Smooth muscle cell (in vitro differentiated cells): ENCODE measurements around the gene TRIM38. TPM values are rescaled to one million over a fixed set of nuclear protein-coding genes. Genes with fewer than 3 reads are reported as not detected.

Experiments used
- DNase-seq: peaks from one replicate; lab custom pipeline; 2025; ENCODE audit not compliant: unreplicated experiment; lab: John Stamatoyannopoulos, UW
- H2AFZ ChIP-seq: fragments of 200-600 bp; sonication (generic); 2 replicates; pipeline ENCODE4 v1.6.0; 2016; ENCODE audit warnings: antibody characterized with exemption, low read depth, mild to moderate bottlenecking
- H3F3A ChIP-seq: fragments of 200-600 bp; sonication (generic); 2 replicates; pipeline ENCODE4 v1.6.0; 2017; ENCODE audit warnings: antibody characterized with exemption, low read depth
- H3K27ac ChIP-seq: fragments of 200-600 bp; sonication (generic); 2 replicates; pipeline ENCODE4 v1.5.1; 2016; ENCODE audit warnings: low read depth, mild to moderate bottlenecking
- H3K27me3 ChIP-seq: fragments of 200-600 bp; sonication (generic); 2 replicates; pipeline ENCODE4 v1.6.1; 2016; ENCODE audit warnings: low read depth, mild to moderate bottlenecking
- H3K36me3 ChIP-seq: fragments of 200-600 bp; sonication (generic); 2 replicates; pipeline ENCODE4 v1.5.1; 2016; ENCODE audit warnings: low read depth
- H3K4me1 ChIP-seq: fragments of 200-600 bp; sonication (generic); 2 replicates; pipeline ENCODE4 v1.5.1; 2016; ENCODE audit warnings: low read depth
- H3K4me2 ChIP-seq: fragments of 200-600 bp; sonication (generic); 2 replicates; pipeline ENCODE4 v1.6.0; 2016; ENCODE audit warnings: mild to moderate bottlenecking
- H3K4me3 ChIP-seq: fragments of 200-600 bp; sonication (generic); 2 replicates; pipeline ENCODE4 v1.5.1; 2016; ENCODE audit warnings: mild to moderate bottlenecking
- H3K79me2 ChIP-seq: fragments of 200-600 bp; sonication (generic); 2 replicates; pipeline ENCODE4 v1.6.0; 2016; ENCODE audit warnings: low read depth, mild to moderate bottlenecking
- H3K9ac ChIP-seq: fragments of 200-600 bp; sonication (generic); 2 replicates; pipeline ENCODE4 v1.6.0; 2016; ENCODE audit warnings: low read depth
- H3K9me3 ChIP-seq: fragments of 200-600 bp; sonication (generic); replicated peaks from 2 replicates; pipeline ENCODE4 v1.5.1; 2016; ENCODE audit warnings: low read depth
- H4K20me1 ChIP-seq: fragments of 200-600 bp; sonication (generic); 2 replicates; pipeline ENCODE4 v1.6.0; 2016; ENCODE audit warnings: low read depth
- CTCF ChIP-seq: fragments of 200-600 bp; sonication (generic); IDR thresholded peaks from 2 replicates; pipeline ENCODE4 v1.5.1; 2017; ENCODE audit warnings: borderline replicate concordance, mild to moderate bottlenecking, antibody characterized with exemption; ENCODE audit not compliant: insufficient read depth, poor library complexity, severe bottlenecking
- WGBS: methylation state at CpG from one replicate; pipeline ENCODE4 v1.1.7; 2016; ENCODE audit warnings: low lambda C conversion rate; 5-methylcytosine and 5-hydroxymethylcytosine counted together
- polyA plus RNA-seq: library from polyadenylated mRNA; unstranded; fragments of >200 nt; fragmentation: Nextera tagmentation; extraction: Ambion mirVana; gene quantifications from 2 replicates; pipeline ENCODE4 v1.2.1, GENCODE V29; 2016
- total RNA-seq: library from RNA; depleted of rRNA; stranded (reverse); fragments of >200 nt; gene quantifications from 2 replicates; pipeline ENCODE4 v1.2.3, GENCODE V29; 2014

TRIM38 gene
- total and polyA plus RNA-seq, 2 experiments from 2014 or later, result 6.1 to 9.1 TPM

DNA sequence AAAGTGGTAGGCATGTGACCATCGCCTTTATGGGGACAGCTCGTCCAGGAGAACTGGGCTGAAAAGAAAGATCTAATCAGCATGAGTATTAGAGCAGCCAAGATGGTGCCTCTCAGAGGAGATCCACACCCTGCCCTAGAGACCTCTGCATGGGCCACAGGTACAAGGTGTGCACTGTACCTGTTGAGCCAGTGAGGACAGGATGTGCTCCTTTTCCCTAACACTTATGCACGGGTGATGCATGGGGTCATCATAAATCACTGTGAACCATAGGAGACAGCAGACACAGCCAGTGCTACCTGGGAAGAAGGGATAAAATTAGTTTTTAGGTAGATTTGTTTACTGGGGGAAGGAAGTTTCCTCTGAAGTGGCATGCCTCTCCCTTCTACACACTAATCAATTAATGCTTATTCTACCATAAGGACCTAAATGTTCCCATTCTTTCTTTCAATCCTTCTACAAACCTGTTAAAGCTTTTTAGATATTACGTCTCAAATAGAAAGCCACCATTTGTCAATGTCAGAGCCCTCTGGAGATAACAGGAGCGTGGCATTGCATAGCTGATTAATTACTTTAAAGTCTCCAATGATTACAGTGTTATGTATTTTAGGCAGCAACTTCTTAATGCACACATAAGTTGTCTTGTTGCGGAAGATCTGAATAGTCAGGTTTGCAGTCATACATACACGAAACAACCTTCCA is 45.7 kb upstream of the TRIM38 start:
- no peak overlapping the region for H3K4me3 ChIP-seq
- TF ChIP-seq CTCF, result no peak
- H2AFZ ChIP-seq, result no peak overlapping the region
- H3K27ac ChIP-seq, result no peak overlapping the region
- no peaks in the 10 kb centered on the region for H3K9me3 ChIP-seq
- no peaks in the 10 kb centered on the region for H3K79me2 ChIP-seq
- H3K4me2 ChIP-seq, result no peak overlapping the region
- no peak overlapping the region for H3K9ac ChIP-seq
- WGBS, result 90% methylated on average over 7 of the region's 7 CpGs
- no peaks in the 10 kb centered on the region for H3K4me1 ChIP-seq
- no peaks in the 10 kb centered on the region for H3K27me3 ChIP-seq
- DNase-seq, result no peak
- no peaks in the 10 kb centered on the region for H4K20me1 ChIP-seq
- H3K36me3 ChIP-seq, result no peaks in the 10 kb centered on the region
- H3F3A ChIP-seq, result no peaks in the 10 kb centered on the region

DNA sequence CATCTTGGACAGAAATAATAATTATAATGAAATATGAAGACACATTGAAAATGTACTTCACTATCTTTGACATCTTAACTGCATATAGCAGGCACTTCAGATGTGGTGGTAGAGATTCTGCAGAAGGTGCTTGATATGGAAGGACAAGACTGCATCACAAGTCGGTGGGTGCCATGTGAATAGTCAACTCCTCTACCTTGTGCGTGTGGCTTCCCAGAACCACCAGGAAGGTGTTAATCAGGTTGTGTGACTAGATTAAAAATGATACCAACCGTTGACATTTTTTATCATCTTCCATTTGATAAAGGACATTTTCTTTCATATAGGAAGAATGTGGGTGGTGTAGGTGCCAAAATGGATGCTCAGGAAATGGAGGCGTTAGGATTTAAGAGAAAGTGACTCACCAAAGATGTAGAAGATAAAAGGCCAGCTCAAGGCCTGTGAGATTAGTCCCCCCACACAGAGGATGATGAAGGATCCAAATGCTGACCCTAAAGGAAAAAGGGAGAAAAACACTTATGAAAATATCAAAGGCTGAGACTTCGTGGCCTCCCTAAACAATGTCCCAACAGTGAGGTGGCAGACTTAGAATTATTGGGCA is 44.4 kb upstream of the TRIM38 start:
- 70% methylated on average over 5 of the region's 5 CpGs for WGBS
- Histone ChIP-seq H3F3A (no peaks in the 10 kb centered on the region), H3K4me3 (no peak overlapping the region), H3K27me3 (no peaks in the 10 kb centered on the region), H3K9ac (no peak overlapping the region), H3K27ac (no peak overlapping the region), H3K4me2 (no peak overlapping the region), H4K20me1 (no peaks in the 10 kb centered on the region), H3K36me3 (no peaks in the 10 kb centered on the region), H3K79me2 (no peaks in the 10 kb centered on the region), H3K9me3 (no peaks in the 10 kb centered on the region), H3K4me1 (no peaks in the 10 kb centered on the region), H2AFZ (no peak overlapping the region)
- DNase-seq, result no peak
- no peak for TF ChIP-seq CTCF

- no peak for TF ChIP-seq CTCF
- Histone ChIP-seq H3K4me1 (no peaks in the 10 kb centered on the region), H3F3A (no peaks in the 10 kb centered on the region), H3K4me3 (no peak overlapping the region), H3K27me3 (no peaks in the 10 kb centered on the region), H3K4me2 (no peak overlapping the region), H3K36me3 (no peaks in the 10 kb centered on the region), H3K9me3 (no peaks in the 10 kb centered on the region), H3K27ac (no peak overlapping the region), H2AFZ (no peak overlapping the region), H3K79me2 (no peaks in the 10 kb centered on the region), H4K20me1 (no peaks in the 10 kb centered on the region), H3K9ac (no peak overlapping the region)
- DNase-seq, result no peak
- WGBS, result 94% methylated on average over 2 of the region's 5 CpGs
Measured at GRCh38 chr6:25919657-25920056, 42.9 kb upstream of the TRIM38 start.
